ENCODE results near the gene CYP4A22. TPM values are rescaled to one million over a fixed set of nuclear protein-coding genes. Genes with fewer than 3 reads are reported as not detected.

The CYP4A22 gene
- polyA plus RNA-seq, 3 donors: not detected

DNA sequence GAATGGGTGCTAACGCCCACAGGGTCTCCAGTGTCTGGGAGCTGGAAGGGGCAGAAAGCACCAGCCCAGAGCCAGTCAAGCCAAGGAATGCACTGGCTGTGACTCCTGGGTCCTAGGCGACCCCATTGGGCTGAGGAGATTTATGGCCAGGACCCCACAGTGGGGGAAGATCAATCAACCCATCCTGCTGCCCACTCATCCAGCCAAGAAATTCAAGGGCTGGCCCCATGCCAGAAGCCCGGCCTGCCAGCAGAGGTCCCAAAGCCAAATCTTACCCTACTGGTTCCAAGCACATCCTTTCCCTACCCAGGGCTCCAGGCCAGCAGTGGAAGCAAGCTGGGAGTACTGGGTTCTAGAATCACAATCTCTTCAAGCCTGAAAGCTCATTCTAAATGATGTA, 59.4 kb downstream of the CYP4A22 start:
- no peaks in the 10 kb centered on the region for H3K4me1 ChIP-seq (ENCODE audit: control insufficient read depth in 1 of 2, insufficient read depth in 2 of 2, low read length in 2 of 2)
- no peak overlapping the region for H3K4me3 ChIP-seq (replicated peaks in 1 of 3; ENCODE audit: low read depth in 2 of 3, low read length in 3 of 3)
- Mint-ChIP-seq H3K4me1 (peaks cover 5% of the 10 kb centered on the region), H3K27ac (no peak overlapping the region), H3K36me3 (no peaks in the 10 kb centered on the region), H3K4me3 (no peak overlapping the region), H3K27me3 (ENCODE audit: low read depth in 3 of 3) (peaks cover 6 to 8% (median 6%) of the 10 kb centered on the region in 3 donors), H3K9me3 (peaks cover 0 to 3% (median 0%) of the 10 kb centered on the region in 7 donors)
- TF ChIP-seq CTCF (IDR thresholded peaks at IDR 0.05): no peak
- H3K9me3 ChIP-seq (replicated peaks in 1 of 2; ENCODE audit: control insufficient read depth in 1 of 2, insufficient read depth in 1 of 2, low read length in 2 of 2): no peaks in the 10 kb centered on the region
- 100% methylated on average over 1 of the region's 3 CpGs for WGBS (ENCODE audit: insufficient coverage)
- intact Hi-C loops (cut with micrococcal nuclease): no loop called here
- no peak overlapping the region for H2AFZ ChIP-seq (ENCODE audit: insufficient read depth, low read depth, low read length, poor library complexity, severe bottlenecking)
- H3K4me2 ChIP-seq (replicated peaks; ENCODE audit: extremely low read depth, low read length, poor library complexity, severe bottlenecking): no peak overlapping the region
- H3K79me2 ChIP-seq (ENCODE audit: insufficient read depth, low read length): no peaks in the 10 kb centered on the region
- no peaks in the 10 kb centered on the region for H4K20me1 ChIP-seq (ENCODE audit: insufficient read depth, low read length)
- no peaks in the 10 kb centered on the region for H3K36me3 ChIP-seq (replicated peaks in 1 of 2; ENCODE audit: control insufficient read depth in 1 of 2, insufficient read depth in 2 of 2, low read length in 2 of 2)
- H3K27me3 ChIP-seq (ENCODE audit: control insufficient read depth in 2 of 2, insufficient read depth in 2 of 2, low read length in 2 of 2): no peaks in the 10 kb centered on the region
- H3K27ac ChIP-seq (ENCODE audit: low read depth in 1 of 2, low read length in 2 of 2): no peak overlapping the region
- no peak overlapping the region for H3K9ac ChIP-seq (ENCODE audit: insufficient read depth, low read length, poor library complexity, severe bottlenecking)
- DNase-seq: no peak

DNA sequence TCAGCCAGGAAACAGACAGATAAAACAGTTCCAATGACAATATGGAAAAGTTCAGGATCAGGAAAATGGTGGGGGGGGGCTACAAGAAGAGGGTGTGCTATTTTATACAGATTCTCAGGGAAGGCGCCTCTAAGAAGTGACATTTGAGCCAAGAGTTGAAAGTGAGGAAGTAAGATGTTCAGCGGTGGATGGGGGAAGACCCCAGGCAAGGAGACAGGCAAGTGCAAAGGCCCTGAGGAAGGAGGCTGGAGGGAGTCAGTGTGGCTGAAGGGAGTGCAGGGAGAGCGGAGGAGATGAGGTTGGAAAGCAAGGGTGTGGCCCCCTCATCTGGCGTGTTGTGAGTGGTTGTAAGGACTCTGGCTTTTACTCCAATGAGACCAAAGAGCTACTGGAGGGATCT, 61.0 kb downstream of the CYP4A22 start:
- no peaks in the 10 kb centered on the region for H3K9me3 ChIP-seq (replicated peaks in 1 of 2; ENCODE audit: control insufficient read depth in 1 of 2, insufficient read depth in 1 of 2, low read length in 2 of 2)
- TF ChIP-seq CTCF (IDR thresholded peaks at IDR 0.05): no peak
- no peaks in the 10 kb centered on the region for H3K36me3 ChIP-seq (replicated peaks in 1 of 2; ENCODE audit: control insufficient read depth in 1 of 2, insufficient read depth in 2 of 2, low read length in 2 of 2)
- intact Hi-C loops (cut with micrococcal nuclease): no loop called here
- H3K4me2 ChIP-seq (replicated peaks; ENCODE audit: extremely low read depth, low read length, poor library complexity, severe bottlenecking): no peak overlapping the region
- no peaks in the 10 kb centered on the region for H3K27me3 ChIP-seq (ENCODE audit: control insufficient read depth in 2 of 2, insufficient read depth in 2 of 2, low read length in 2 of 2)
- Mint-ChIP-seq H3K27ac (peak overlapping the region in 1 of 7 donors; percentile 13), H3K27me3 (ENCODE audit: low read depth in 3 of 3) (peaks cover 4 to 6% (median 6%) of the 10 kb centered on the region in 3 donors), H3K4me3 (no peak overlapping the region), H3K9me3 (peaks cover 0 to 3% (median 0%) of the 10 kb centered on the region in 7 donors), H3K36me3 (no peaks in the 10 kb centered on the region), H3K4me1 (no peaks in the 10 kb centered on the region)
- no peaks in the 10 kb centered on the region for H3K79me2 ChIP-seq (ENCODE audit: insufficient read depth, low read length)
- H2AFZ ChIP-seq (ENCODE audit: insufficient read depth, low read depth, low read length, poor library complexity, severe bottlenecking): no peak overlapping the region
- 87% methylated on average over 4 of the region's 4 CpGs for WGBS (ENCODE audit: insufficient coverage)
- DNase-seq: no peak
- no peak overlapping the region for H3K4me3 ChIP-seq (replicated peaks in 1 of 3; ENCODE audit: low read depth in 2 of 3, low read length in 3 of 3)
- no peak overlapping the region for H3K27ac ChIP-seq (ENCODE audit: low read depth in 1 of 2, low read length in 2 of 2)
- H3K4me1 ChIP-seq (ENCODE audit: control insufficient read depth in 1 of 2, insufficient read depth in 2 of 2, low read length in 2 of 2): no peaks in the 10 kb centered on the region
- H4K20me1 ChIP-seq (ENCODE audit: insufficient read depth, low read length): no peaks in the 10 kb centered on the region
- H3K9ac ChIP-seq (ENCODE audit: insufficient read depth, low read length, poor library complexity, severe bottlenecking): no peak overlapping the region

Other genes with a start within 250 kb of the CYP4A22 start
- gene CYP4A11, start 196.0 kb upstream of the CYP4A22 start, polyA plus RNA-seq: not detected
- not detected for gene CYP4X1, start 113.8 kb upstream of the CYP4A22 start, polyA plus RNA-seq
- gene CYP4Z1, start 70.2 kb upstream of the CYP4A22 start, polyA plus RNA-seq: not detected
- 1 to 10 TPM in 1 of 3 donors, not detected in 2; 1.4 TPM for gene PDZK1IP1, start 52.6 kb downstream of the CYP4A22 start, polyA plus RNA-seq
- gene TAL1, start 94.8 kb downstream of the CYP4A22 start, polyA plus RNA-seq: under 1 TPM in 1 of 3 donors, not detected in 2; 0.50 TPM
- under 1 TPM; 0.16 to 0.31 (median 0.27) TPM for gene STIL, start 176.7 kb downstream of the CYP4A22 start, polyA plus RNA-seq
- 10 to 100 TPM; 17.4 to 67.6 (median 65.2) TPM for gene CMPK1, start 196.3 kb downstream of the CYP4A22 start, polyA plus RNA-seq

All from CD14-positive monocyte (primary cell).